ENCODE data around the gene MED23. TPM values are rescaled to one million over a fixed set of nuclear protein-coding genes. Genes with fewer than 3 reads are reported as not detected.

MED23 gene
- total and polyA plus RNA-seq, 10 of the 15 experiments (the other 5 are each of a cell fraction or from before 2014, with no cell fraction given), result 7.1 to 42.9 (median 19.6) TPM

DNA sequence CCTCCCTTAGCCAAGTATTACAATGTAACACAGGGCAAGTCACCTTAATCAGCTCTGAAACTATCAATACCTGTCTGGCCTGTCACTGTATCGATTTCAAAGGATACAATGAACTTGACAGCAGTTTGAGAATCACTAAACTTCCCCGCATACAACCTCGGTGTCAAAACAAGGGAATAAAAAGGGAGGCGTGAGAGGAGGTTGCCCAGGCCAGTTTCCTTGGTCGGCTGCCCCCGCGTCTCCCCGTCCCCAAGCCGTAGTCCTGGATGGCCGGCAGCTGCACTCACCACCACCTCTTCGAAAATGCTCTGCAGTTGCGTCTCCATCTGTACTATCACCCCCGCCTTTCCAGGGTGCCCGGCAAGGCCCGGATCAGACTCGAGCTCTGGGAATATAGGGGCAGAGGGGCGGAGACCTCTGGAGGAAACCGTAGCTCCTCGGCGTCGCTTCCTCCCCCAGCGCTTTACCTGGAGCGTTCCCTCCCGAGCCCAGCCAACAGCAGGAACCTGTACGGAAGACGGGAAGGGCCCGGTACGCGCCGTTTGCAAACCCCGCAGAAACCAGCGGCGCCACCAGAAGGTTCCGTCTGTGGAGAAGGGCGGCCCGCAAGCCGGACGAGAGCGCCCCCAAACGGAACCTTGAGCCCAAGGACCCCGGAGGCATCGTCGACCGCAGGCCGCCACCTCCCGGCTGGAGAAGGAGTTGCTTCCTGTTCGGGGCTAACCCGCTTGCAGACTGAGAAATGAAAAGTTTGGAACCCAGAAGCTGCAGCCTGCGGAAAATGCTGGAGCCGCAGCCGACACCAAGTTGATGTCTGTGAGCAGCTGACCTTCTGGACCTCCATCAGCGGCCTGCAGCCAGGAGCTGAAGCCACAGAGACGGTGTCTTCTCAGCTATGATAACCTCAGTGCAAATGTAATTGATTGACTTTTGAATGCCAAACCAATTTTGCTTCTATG lies at the start of gene MED23 (continued):
- no peak for TF ChIP-seq KAT2A (conservative IDR thresholded peaks at IDR 0.05; ENCODE audit: control insufficient read depth, low read depth, low read length)
- TF ChIP-seq RAD21 (IDR thresholded peaks at IDR 0.05; ENCODE audit: insufficient read depth, low read depth, low read length), result peak; percentile 81
- TF ChIP-seq, protein P1, sequence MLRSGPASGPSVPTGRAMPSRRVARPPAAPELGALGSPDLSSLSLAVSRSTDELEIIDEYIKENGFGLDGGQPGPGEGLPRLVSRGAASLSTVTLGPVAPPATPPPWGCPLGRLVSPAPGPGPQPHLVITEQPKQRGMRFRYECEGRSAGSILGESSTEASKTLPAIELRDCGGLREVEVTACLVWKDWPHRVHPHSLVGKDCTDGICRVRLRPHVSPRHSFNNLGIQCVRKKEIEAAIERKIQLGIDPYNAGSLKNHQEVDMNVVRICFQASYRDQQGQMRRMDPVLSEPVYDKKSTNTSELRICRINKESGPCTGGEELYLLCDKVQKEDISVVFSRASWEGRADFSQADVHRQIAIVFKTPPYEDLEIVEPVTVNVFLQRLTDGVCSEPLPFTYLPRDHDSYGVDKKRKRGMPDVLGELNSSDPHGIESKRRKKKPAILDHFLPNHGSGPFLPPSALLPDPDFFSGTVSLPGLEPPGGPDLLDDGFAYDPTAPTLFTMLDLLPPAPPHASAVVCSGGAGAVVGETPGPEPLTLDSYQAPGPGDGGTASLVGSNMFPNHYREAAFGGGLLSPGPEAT (IDR thresholded peaks at IDR 0.05; ENCODE audit: low read depth), result peak; percentile 98
- no peak for TF ChIP-seq PAX8 (IDR thresholded peaks at IDR 0.05)
- TF ChIP-seq EED (IDR thresholded peaks at IDR 0.05; ENCODE audit: low read depth), result peak; percentile 74
- no peak for TF ChIP-seq HDAC2 (IDR thresholded peaks at IDR 0.05)
- TF ChIP-seq IRF4 (IDR thresholded peaks at IDR 0.05; ENCODE audit: low read depth, low read length), result peak; percentile 71
- no peak for TF ChIP-seq FOS (IDR thresholded peaks at IDR 0.05; ENCODE audit: borderline replicate concordance, extremely low read depth, insufficient read length)
- TF ChIP-seq BRCA1 (IDR thresholded peaks at IDR 0.05; ENCODE audit: low read depth, low read length), result peak; percentile 51; the same call in 1 of the 2 replicates
- peak; percentile 94 for TF ChIP-seq RUNX3 (IDR thresholded peaks at IDR 0.05; ENCODE audit: low read length)
- TF ChIP-seq TCF12 (IDR thresholded peaks at IDR 0.05; ENCODE audit: low read depth, low read length), result peak; percentile 65; the same call in 1 of the 2 replicates
- no peak for TF ChIP-seq NR2C2 (IDR thresholded peaks at IDR 0.05; ENCODE audit: borderline replicate concordance, control insufficient read depth, insufficient read length, low read depth)
- TF ChIP-seq ZBED1 (IDR thresholded peaks at IDR 0.05; ENCODE audit: borderline replicate concordance), result no peak; the same call in 1 of the 2 replicates
- TF ChIP-seq ESRRA (IDR thresholded peaks at IDR 0.05; ENCODE audit: low read length), result peak; percentile 95
- TF ChIP-seq ASH2L (IDR thresholded peaks at IDR 0.05; ENCODE audit: borderline replicate concordance, low read depth), result peak; percentile 57; the same call in 1 of the 2 replicates
- peak; percentile 88 for TF ChIP-seq SIX5 (IDR thresholded peaks at IDR 0.05; ENCODE audit: low read depth, low read length, severe bottlenecking)
- TF ChIP-seq, protein P2, sequence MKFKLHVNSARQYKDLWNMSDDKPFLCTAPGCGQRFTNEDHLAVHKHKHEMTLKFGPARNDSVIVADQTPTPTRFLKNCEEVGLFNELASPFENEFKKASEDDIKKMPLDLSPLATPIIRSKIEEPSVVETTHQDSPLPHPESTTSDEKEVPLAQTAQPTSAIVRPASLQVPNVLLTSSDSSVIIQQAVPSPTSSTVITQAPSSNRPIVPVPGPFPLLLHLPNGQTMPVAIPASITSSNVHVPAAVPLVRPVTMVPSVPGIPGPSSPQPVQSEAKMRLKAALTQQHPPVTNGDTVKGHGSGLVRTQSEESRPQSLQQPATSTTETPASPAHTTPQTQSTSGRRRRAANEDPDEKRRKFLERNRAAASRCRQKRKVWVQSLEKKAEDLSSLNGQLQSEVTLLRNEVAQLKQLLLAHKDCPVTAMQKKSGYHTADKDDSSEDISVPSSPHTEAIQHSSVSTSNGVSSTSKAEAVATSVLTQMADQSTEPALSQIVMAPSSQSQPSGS (IDR thresholded peaks at IDR 0.05; ENCODE audit: low read length), result 0 out of 2 replicates have a peak, but pooled peaks have one; percentile 34
- peak; percentile 97; the same call in 1 of the 2 replicates for TF ChIP-seq WRNIP1 (IDR thresholded peaks at IDR 0.05; ENCODE audit: borderline replicate concordance, low read depth, low read length)
- no peak for TF ChIP-seq NRF1 (conservative IDR thresholded peaks at IDR 0.05; ENCODE audit: low read depth, low read length)
- no peak for TF ChIP-seq MTA3 (IDR thresholded peaks at IDR 0.05; ENCODE audit: borderline replicate concordance, low read length)
- TF ChIP-seq CEBPB (IDR thresholded peaks at IDR 0.05; ENCODE audit: borderline replicate concordance in 1 of 2, low read depth in 2 of 2, low read length in 2 of 2), result no peak
- TF ChIP-seq, protein P3, sequence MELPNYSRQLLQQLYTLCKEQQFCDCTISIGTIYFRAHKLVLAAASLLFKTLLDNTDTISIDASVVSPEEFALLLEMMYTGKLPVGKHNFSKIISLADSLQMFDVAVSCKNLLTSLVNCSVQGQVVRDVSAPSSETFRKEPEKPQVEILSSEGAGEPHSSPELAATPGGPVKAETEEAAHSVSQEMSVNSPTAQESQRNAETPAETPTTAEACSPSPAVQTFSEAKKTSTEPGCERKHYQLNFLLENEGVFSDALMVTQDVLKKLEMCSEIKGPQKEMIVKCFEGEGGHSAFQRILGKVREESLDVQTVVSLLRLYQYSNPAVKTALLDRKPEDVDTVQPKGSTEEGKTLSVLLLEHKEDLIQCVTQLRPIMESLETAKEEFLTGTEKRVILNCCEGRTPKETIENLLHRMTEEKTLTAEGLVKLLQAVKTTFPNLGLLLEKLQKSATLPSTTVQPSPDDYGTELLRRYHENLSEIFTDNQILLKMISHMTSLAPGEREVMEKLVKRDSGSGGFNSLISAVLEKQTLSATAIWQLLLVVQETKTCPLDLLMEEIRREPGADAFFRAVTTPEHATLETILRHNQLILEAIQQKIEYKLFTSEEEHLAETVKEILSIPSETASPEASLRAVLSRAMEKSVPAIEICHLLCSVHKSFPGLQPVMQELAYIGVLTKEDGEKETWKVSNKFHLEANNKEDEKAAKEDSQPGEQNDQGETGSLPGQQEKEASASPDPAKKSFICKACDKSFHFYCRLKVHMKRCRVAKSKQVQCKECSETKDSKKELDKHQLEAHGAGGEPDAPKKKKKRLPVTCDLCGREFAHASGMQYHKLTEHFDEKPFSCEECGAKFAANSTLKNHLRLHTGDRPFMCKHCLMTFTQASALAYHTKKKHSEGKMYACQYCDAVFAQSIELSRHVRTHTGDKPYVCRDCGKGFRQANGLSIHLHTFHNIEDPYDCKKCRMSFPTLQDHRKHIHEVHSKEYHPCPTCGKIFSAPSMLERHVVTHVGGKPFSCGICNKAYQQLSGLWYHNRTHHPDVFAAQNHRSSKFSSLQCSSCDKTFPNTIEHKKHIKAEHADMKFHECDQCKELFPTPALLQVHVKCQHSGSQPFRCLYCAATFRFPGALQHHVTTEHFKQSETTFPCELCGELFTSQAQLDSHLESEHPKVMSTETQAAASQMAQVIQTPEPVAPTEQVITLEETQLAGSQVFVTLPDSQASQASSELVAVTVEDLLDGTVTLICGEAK (IDR thresholded peaks at IDR 0.05; ENCODE audit: borderline replicate concordance), result peak; percentile 100
- TF ChIP-seq LARP7 (IDR thresholded peaks at IDR 0.05), result peak; percentile 99

All from GM12878 (cell line).